GM18858 (cell line): Measurements from ENCODE around the gene ZNF474.

Experiments used
- ATAC-seq: cut with Tn5 transposase; IDR thresholded peaks from one replicate; pipeline ENCODE4 v1.9.1; 2021; ENCODE audit not compliant: unreplicated experiment

The ZNF474 gene

GRCh38 chr5:122153230-122153629, 23.9 kb downstream of the ZNF474 start:
- no peak for ATAC-seq

- ATAC-seq: no peak
Measured at GRCh38 chr5:122153774-122154173, 24.4 kb downstream of the ZNF474 start.

DNA sequence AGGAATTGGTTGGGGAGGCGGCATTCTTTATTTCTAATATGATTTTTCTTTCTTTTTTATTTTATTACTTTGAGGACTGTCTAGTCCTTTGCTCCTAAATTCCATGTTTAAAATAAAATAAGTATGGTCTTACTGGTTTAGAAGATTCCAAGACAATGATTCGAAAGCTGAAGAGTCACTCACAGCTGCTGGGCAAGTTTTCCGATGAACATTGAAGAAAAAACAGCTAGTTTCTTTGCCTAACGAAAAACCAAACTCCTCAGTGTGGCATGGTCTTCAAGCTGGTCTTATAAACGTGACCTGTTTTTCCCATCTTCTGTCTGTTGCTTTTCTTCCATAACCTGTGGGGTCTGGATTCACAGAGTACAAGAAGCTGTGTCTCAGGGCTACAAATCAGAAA, 25.1 kb downstream of the ZNF474 start:
- ATAC-seq: no peak

GRCh38 chr5:122154910-122155309, 25.6 kb downstream of the ZNF474 start:
- ATAC-seq: no peak

- no peak for ATAC-seq
Measured at GRCh38 chr5:122155546-122155945, 26.2 kb downstream of the ZNF474 start.

GRCh38 chr5:122156724-122157325, 27.5 kb downstream of the ZNF474 start:
- ATAC-seq: no peak

DNA sequence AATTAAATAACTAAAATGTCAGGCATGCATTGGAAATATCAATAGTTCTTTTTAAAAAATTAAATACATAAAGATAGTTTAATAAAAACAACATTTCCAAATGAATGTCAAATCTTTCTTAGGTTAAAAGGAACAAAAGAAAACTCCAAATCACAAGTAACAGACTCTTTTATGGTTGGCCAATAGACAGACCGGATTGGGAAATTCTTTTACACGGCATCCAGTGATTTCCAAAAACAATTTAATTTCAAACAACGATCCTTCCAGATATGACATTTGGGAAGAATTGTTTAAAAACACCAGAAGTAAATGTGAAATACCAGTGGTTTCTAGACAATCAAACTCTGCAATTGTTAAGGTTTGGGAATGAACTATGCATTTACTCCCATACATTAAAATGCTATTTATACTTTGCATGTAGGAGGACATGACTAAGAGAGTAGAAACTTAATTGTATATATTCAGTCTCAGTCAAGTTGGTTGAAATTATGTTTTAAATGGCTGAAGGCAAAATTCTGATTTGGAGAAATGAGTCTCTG, 32.8 kb downstream of the ZNF474 start:
- no peak for ATAC-seq

- ATAC-seq: no peak
Measured at GRCh38 chr5:122163121-122164069, 34.0 kb downstream of the ZNF474 start.

DNA sequence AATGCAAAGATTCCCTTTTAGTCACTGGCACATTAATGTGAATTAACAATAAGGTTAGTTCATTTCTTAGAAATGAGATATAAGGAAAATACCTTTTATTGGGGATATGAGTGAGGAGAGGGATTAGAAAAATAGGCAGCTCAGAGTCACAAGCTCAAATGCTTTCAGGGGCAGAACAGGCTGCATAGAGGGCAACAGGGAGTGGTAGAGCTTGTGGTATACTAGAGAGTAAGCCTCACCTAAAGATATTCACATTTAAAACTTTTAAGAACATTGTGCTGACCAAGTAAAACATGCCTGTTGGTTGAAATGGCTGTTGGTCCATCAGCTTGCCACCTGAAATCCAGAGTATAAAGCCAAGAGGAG, 34.7 kb downstream of the ZNF474 start:
- ATAC-seq: no peak

DNA sequence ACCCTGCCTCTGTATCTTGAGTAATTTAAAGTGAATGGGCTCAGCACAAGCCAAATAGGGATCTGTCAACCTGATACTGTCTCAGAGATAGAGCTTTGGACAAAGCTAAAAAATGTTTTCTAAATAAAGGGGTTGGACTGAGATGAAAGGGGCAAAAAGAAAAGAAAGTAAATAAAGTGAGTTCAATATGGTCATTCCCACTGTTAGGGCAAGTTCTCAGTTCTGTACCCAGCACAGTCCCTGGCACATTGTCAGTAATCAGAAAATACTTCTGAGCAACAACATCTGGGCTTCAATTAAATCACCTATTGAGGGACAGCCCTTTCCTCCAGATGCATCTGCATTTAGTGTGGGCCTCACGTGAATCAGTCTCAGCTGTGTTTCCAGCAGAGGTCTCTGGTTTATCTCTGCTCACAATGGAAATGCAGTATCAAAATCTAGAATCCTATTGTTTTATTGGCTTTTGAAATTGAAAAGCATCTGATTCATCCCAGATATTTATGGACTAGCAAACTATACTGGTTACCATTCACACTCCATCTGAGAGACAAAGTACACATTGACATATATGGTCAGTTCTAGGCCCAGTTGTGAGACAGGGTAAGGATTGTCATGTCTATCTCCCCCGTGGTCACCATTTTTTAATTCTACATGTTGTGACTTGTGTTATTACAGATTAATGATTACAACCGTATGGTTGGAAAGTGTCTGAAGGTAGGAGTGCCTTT, 35.6 kb downstream of the ZNF474 start:
- ATAC-seq: no peak

DNA sequence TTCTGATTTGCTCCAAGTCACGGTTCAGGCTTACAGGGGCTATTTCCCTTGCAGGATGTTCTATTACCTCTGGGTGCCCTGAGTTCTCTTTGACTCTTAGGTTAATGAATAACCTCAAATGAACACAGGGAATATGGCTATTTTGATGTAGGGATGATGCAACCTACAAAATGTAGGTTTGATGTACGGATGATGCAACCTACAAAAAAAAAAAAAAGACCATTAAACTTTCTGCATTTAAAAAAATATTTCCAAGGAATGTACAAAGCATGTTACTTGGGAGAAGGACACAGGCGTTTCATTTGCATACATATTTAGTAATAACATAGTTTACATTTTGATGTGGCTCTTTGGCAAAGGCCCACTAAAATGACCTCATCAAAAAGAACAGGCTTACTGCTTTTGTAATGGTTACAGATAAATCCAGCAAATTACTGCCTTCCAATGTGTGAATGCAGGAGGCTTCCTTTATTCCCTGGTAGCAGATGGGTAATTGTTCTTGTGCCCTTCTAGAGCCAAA, 36.3 kb downstream of the ZNF474 start:
- ATAC-seq: no peak

DNA sequence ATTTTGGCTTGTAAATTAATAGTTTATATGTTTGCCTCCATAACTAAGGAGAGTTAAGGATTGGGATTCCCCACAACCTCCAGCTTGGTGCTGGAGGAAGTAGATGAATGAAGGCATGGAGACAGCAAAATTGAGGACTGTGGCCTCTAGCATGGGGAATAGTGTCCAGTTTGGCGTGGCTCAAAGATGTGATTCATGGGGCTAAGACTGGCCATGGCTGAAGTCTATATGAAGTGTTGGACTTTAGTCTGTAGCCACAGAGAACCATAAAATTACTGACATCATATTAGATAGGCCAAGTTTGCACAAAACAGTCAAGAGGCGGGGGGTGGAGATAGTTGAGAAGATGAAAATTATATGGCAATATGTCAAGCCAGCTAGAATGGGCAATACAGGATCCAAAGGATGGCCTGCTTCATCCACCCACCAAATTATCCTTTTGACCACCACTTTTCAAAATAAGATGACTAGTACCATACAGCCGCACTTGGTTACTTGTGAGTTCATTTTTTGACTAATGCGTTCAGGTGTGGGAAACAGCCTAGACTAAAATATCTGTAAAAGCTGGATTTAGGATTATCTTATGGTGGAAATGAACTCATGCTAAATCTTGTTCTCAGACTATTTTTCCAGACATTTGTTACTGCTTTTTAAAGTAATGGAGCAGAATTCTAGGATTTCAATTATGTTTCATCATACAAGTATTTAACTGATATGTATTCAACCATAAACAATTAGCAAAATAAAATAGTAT, 40.2 kb downstream of the ZNF474 start:
- no peak for ATAC-seq

GRCh38 chr5:122170620-122171019, 41.3 kb downstream of the ZNF474 start:
- no peak for ATAC-seq

DNA sequence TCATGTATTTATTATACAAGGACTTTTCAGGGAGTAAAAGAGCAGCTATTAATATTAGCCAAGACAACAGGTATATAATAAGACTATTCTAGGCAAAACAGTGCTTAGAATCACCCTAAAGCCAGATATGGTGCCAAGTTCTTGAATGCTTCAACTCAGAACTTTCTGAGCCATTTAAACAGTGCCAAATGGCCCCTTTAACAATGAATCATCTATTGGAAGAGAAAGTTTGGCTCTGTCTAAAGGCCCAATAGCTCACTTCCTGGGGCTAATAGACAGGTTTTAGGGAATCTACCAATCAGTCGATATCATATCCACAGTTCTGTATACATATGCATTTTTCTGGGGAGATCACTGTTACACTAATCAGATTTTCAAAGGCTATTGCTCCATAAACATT, 42.9 kb downstream of the ZNF474 start:
- no peak for ATAC-seq

DNA sequence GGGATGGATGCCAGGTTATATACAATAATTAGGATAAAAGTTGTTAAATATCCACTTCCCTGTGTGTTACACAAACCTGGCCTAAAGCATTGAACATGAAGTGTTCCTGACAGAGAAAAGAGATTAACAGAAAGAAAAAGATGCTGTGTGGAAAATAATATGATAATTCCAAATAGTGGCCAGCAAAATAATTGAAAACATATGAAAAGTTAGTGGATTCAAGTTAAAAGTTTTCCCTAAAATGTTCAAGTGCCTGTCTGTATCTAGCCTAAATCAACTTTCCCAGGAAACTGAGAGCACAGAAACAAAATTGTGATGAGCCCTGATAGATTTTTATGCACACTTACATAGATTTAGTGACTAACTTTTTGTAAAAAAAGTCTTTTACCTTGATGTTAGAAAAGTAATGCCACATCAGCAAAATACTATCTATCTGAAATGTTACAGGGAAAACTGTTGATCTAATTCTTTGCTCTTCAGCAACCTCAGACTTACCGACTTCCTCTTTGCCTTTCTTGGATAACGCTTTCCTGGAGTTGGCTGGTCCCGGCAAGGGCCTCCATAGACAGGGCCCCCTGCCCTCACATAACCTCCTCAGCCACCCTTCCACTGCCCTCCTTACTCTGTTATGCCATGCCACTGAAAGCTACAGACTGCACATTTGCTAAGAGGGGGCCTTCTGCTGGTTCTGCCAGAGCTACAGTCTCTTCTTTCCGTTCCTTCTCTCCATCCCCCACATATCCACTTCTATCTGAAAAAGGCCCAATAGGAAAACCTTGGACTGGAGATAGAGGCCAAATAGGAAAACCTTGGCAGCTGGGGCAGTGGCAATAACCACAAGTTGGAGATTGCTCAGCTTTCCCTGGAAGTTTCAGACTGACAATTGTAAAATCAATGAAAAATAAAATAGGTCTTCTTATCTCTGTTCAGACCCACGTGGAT, 44.4 kb downstream of the ZNF474 start:
- ATAC-seq: no peak

GRCh38 chr5:122175091-122175490, 45.7 kb downstream of the ZNF474 start:
- no peak for ATAC-seq

GRCh38 chr5:122175852-122176251, 46.5 kb downstream of the ZNF474 start:
- ATAC-seq: no peak

GRCh38 chr5:122177161-122177560, 47.8 kb downstream of the ZNF474 start:
- ATAC-seq: no peak

DNA sequence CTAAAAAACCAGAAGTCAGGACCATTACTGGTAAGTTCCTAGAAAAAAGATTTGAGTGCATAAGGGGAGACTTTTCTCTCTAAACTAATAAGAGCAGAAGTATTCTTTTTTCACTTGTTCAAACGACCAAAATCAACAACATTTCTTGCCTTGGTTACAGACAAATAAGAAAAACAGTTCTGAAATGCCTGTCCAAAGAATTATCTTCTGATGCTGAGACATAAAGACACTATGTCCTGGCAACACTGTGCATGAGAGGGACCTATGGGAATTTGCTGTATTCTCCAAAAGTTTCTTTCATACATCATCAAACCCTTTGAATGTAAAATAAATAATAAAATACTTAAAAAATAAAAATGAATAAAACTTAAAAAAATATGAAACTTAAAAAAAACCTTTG, 50.4 kb downstream of the ZNF474 start:
- ATAC-seq: no peak
